Cardiac muscle cell (in vitro differentiated cells and primary cell): ENCODE results near the gene TMEM132E. TPM values are rescaled to one million over a fixed set of nuclear protein-coding genes. Genes with fewer than 3 reads are reported as not detected.

Experiments used
- DNase-seq, 2 donors: peaks; one replicate each; pipeline versions ENCODE4 v3.0.0 to v3.0.0-alpha.2; 2010 to 2017; ENCODE audit warnings: low read depth in 1 of 2, low spot score in 1 of 2
- H3K27ac ChIP-seq: fragments of 200-600 bp; sonication (generic); 2 replicates; pipeline ENCODE4 v1.5.1; 2016
- H3K27me3 ChIP-seq: fragments of 200-600 bp; sonication (generic); 2 replicates; pipeline ENCODE4 v1.6.0; 2016; ENCODE audit warnings: control low read depth
- H3K36me3 ChIP-seq: fragments of 200-600 bp; sonication (generic); 2 replicates; pipeline ENCODE4 v1.5.1; 2016; ENCODE audit warnings: control low read depth
- H3K4me1 ChIP-seq: fragments of 200-600 bp; sonication (generic); 2 replicates; pipeline ENCODE4 v1.8.1; 2017; ENCODE audit warnings: low read depth, mild to moderate bottlenecking, mixed run types
- H3K4me3 ChIP-seq: fragments of 200-600 bp; sonication (generic); 2 replicates; pipeline ENCODE4 v1.5.1; 2016; ENCODE audit warnings: mild to moderate bottlenecking
- H3K9me3 ChIP-seq: fragments of 200-600 bp; sonication (generic); 2 replicates; pipeline ENCODE4 v1.5.1; 2017; ENCODE audit warnings: low read depth, mild to moderate bottlenecking, control low read depth
- polyA plus RNA-seq: library from polyadenylated mRNA; unstranded; fragments of >200 nt; fragmentation: Nextera tagmentation; extraction: Ambion mirVana; gene quantifications from 2 replicates; pipeline ENCODE4 v1.2.1, GENCODE V29; 2016
- total RNA-seq: library from RNA; depleted of rRNA; stranded (reverse); fragments of >200 nt; gene quantifications from 2 replicates; pipeline ENCODE4 v1.2.3, GENCODE V29; 2016
- TF ChIP-seq, protein P1 (sequence below): IDR thresholded peaks from 2 replicates; pipeline ENCODE4 v1.5.1; 2012; ENCODE audit warnings: low read depth, mild to moderate bottlenecking, low read length

The TMEM132E gene
- total and polyA plus RNA-seq, 2 experiments from 2014 or later: 0.16 to 0.18 TPM

- H3K27me3 ChIP-seq: no peaks in the 10 kb centered on the region
- H3K4me3 ChIP-seq: no peak overlapping the region
- no peaks in the 10 kb centered on the region for H3K4me1 ChIP-seq
- H3K9me3 ChIP-seq: no peaks in the 10 kb centered on the region
- TF ChIP-seq, protein P1, sequence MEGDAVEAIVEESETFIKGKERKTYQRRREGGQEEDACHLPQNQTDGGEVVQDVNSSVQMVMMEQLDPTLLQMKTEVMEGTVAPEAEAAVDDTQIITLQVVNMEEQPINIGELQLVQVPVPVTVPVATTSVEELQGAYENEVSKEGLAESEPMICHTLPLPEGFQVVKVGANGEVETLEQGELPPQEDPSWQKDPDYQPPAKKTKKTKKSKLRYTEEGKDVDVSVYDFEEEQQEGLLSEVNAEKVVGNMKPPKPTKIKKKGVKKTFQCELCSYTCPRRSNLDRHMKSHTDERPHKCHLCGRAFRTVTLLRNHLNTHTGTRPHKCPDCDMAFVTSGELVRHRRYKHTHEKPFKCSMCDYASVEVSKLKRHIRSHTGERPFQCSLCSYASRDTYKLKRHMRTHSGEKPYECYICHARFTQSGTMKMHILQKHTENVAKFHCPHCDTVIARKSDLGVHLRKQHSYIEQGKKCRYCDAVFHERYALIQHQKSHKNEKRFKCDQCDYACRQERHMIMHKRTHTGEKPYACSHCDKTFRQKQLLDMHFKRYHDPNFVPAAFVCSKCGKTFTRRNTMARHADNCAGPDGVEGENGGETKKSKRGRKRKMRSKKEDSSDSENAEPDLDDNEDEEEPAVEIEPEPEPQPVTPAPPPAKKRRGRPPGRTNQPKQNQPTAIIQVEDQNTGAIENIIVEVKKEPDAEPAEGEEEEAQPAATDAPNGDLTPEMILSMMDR: peak; percentile 91
- H3K36me3 ChIP-seq: no peaks in the 10 kb centered on the region
- DNase-seq: peak; percentile 81 to 86
- H3K27ac ChIP-seq: no peak overlapping the region
Measured at GRCh38 chr17:34637548-34638525, 58.5 kb downstream of the TMEM132E start.

DNA sequence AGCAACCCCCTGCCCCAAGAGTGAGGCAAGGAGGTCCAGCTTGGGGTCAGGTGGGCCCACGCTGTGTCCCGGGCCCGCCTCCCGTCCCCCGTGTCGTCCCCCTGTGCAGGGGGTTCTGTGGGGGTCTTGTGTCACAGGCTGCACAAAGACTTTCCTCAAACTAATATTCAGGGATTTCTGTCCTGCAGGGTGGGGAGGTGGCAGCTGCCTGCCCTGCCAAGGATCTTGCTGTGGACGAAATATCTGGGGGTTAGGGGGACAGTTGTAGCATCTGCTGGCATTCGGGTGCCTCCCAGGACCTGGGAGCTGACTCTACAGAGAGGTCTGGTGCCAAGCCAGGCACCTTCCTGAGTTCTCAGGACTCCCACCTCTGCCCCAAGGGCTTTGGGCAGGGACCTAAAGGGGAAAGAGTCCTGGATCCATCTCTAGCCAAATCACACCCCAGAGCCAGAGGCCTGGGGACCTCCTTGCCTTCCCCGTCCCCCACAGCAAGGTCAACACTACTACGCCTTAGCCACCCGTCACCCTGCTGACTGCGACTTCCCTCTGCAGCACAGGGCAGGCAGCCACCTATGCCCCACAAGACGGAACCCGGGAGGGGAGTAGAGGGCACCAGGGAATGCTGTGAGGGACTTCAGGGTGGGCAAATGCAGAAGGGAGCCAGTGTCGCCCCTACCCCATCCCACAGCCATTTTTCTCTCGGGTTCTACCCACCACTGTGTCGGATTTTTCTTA lies 59.3 kb downstream of the TMEM132E start:
- Histone ChIP-seq H3K27me3 (no peaks in the 10 kb centered on the region), H3K36me3 (no peaks in the 10 kb centered on the region)
- TF ChIP-seq, protein P1: no peak

GRCh38 chr17:34639706-34640425 lies 60.5 kb downstream of the TMEM132E start:
- H3K27ac ChIP-seq: no peak overlapping the region
- H3K36me3 ChIP-seq: no peaks in the 10 kb centered on the region
- no peaks in the 10 kb centered on the region for H3K9me3 ChIP-seq
- H3K27me3 ChIP-seq: no peaks in the 10 kb centered on the region
- DNase-seq: no peak
- H3K4me1 ChIP-seq: peaks cover 1% of the 10 kb centered on the region
- H3K4me3 ChIP-seq: no peak overlapping the region
- TF ChIP-seq, protein P1: no peak

More for the DNA sequence above, 59.3 kb downstream of the TMEM132E start:
- Histone ChIP-seq H3K9me3 (no peaks in the 10 kb centered on the region), H3K4me1 (no peaks in the 10 kb centered on the region), H3K27ac (no peak overlapping the region), H3K4me3 (no peak overlapping the region)
- DNase-seq: no peak

DNA sequence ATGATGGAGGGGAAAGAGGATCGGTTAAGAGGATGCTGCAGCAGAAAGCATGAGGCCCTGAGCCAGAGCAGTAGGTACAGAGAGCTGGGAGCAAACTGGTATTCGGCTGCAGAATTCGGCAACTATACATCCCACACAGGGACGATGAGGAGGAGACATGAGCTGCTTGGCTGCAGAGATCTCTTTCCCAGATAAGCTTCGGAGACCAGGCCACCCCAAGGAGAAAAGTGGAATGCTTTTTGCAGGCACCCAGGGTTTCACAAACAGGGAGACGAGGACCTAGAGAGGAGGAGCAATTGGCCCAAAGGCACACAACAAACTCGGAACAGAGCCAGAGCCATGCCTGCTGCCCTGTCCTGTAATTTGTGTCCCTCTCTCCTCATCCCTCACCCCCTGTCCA lies 62.0 kb downstream of the TMEM132E start:
- Histone ChIP-seq H3K27ac (no peak overlapping the region), H3K36me3 (no peaks in the 10 kb centered on the region), H3K4me3 (no peak overlapping the region), H3K27me3 (no peaks in the 10 kb centered on the region), H3K4me1 (peaks cover 15% of the 10 kb centered on the region), H3K9me3 (no peaks in the 10 kb centered on the region)
- no peak for DNase-seq
- TF ChIP-seq, protein P1: no peak

GRCh38 chr17:34644941-34645550 lies 65.7 kb downstream of the TMEM132E start:
- H3K27me3 ChIP-seq: no peaks in the 10 kb centered on the region
- H3K27ac ChIP-seq: no peak overlapping the region
- no peak for DNase-seq
- H3K4me1 ChIP-seq: peaks cover 25% of the 10 kb centered on the region
- H3K9me3 ChIP-seq: no peaks in the 10 kb centered on the region
- no peaks in the 10 kb centered on the region for H3K36me3 ChIP-seq
- H3K4me3 ChIP-seq: no peak overlapping the region
- TF ChIP-seq, protein P1: no peak
